NCI-H146 (cell line): ENCODE measurements around the gene MCF2L.

Source experiments
- DNase-seq: peaks from one replicate; lab custom pipeline; 2025; lab: John Stamatoyannopoulos, UW

Gene MCF2L

GRCh38 chr13:113125506-113126264, 156.7 kb downstream of the MCF2L start:
- no peak for DNase-seq

DNA sequence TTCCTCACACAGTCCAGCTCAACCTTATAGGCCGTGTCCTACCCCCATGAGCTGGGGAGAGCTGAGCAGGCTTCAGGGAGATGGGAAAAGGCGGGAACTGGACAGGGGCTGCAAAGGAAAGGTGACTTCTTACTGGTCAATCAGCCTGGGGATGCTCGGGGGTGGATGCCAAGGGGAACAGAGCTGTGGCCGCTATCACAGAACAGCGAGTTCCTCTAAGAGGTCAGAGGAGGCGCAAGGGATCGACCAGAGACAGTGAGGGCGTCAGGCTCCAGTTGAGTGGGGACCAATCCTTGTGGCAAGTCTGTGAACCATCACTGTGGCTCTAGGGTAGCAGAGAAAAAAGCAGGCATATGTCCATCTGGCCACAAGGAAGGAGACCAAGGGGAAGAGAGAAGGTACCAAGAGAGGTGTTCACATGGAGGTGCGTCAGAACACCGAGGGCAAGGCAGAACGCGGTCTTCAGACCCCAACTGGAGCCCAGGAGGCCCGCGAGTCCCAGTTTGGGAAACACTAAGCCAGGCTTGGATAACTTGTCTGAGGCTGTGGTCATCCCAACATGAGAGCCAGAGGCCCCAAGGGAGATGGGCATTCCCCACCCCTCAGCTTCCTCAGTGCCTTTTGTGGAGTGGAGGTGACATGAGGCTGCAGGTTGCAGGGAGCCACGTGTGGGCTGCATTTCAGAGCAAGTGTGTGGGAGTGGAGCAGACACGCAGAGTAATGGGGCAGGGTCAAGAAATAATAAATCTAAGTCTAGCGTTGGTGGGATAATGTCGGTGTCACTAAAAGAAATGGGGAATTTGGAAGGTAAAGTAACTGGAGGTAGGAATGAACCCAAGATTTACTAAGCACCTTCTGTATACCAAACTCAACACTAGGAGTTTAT, 157.5 kb downstream of the MCF2L start:
- DNase-seq = no peak

DNA sequence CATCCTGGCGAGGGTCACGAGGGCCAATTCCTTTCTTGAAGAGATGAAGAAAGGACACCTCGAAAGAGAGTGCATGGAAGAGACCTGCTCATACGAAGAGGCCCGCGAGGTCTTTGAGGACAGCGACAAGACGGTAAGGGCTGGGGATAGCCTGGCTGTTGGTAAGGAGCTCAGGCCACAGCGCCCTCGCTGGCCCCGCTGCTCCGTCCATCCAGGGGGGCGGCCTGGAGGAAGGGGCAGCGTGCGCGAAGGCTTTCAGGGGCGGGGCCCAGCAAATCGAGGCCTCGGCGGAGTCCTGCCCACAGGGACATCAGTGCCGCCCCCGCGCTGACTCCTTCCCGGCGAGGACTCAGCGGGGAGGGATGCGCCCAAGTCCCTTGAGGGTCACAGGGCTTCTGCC, 160.5 kb downstream of the MCF2L start:
- DNase-seq = no peak

GRCh38 chr13:113129921-113130750, 161.1 kb downstream of the MCF2L start:
- DNase-seq = no peak

GRCh38 chr13:113135281-113135760, 166.3 kb downstream of the MCF2L start:
- DNase-seq = no peak

DNA sequence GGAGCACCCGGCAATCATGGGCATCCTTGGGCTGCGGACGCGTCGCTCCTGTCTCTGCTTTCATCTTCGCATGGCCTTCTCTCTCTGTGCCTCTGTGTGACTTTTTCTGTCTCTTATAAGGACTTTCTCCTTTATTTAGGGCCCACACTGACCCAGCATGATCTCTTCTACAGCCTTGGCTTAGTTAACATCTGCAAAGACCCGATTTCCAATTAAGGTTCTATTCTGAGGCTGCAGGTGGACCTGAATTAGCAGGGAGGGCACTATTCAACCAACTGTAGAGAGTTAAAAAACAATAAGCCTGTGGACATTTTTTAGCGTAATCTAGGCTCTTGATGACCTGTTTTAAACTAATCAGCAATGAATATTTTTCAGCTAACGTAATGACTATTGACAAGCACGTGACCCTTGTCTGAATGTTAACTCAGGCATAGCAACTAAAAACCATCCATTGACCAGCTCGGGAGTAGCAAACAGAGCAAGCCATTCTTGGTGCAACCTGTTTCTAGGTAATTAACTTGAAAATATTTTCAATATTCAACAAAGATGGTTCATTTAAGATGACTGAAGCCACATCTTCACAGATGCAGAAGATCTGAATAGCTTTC, 168.8 kb downstream of the MCF2L start:
- no peak for DNase-seq

GRCh38 chr13:113138792-113139551, 170.0 kb downstream of the MCF2L start:
- DNase-seq = peak; percentile 64

GRCh38 chr13:113139577-113139976, 170.6 kb downstream of the MCF2L start:
- DNase-seq = peak; percentile 27

DNA sequence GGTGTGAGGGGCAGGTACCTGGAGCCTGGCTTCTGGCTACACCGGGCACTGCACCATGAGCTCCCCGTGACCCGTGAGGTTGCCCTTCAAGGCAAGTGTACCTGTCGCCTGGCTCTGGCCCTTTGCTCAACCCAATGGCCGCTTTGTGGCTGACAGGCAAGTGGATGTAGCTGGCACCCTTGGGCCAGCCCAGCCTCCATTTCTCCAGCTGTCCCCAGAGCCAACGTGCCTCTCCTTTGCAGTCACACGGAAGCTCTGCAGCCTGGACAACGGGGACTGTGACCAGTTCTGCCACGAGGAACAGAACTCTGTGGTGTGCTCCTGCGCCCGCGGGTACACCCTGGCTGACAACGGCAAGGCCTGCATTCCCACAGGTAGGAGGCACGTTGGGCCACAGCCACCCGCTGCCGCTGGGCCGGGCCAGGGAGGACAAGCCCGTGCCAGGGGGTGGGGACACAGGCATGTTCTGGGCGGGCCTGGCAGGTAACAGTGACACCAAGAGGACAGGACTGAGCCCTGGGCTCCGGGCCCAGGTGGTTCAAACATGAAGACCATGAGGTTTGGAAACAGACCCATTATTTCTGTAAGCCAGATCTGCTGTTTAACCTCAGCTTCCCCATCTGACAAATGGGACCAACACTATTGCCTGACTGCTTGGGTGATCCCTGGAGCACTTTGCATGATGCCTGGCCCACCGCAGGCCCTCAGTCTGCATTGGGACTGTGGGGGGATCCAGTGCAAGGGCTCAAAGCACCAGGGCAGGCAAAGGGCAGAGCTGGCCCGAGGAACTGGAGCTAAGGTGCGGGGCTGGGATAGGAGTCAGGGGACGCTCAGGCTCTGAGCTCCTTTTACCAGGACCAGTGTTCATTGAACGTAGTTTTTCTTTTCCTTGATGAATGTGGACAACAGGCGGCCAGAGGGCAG, 171.9 kb downstream of the MCF2L start:
- DNase-seq = no peak

GRCh38 chr13:113141601-113141970, 172.6 kb downstream of the MCF2L start:
- no peak for DNase-seq

DNA sequence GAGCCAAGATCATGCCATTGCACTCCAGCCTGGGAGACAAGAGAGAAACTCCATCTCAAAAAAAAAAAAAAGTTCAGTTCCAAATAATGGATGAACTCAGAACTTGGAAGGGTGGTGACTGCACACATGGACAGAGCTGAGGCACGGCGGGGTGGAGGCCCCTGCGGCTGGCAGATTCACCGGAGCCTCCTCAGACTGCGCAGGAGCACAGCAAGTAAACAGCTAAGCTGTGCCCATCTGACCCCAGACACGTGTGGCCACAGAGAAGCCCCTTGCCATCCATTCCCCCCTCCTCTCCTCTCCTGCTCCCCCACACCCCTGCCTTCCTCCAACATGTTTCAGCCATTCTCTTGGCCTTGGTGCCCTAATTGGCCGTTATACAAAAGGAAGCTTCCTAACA, 173.9 kb downstream of the MCF2L start:
- no peak for DNase-seq

GRCh38 chr13:113143466-113144254, 174.6 kb downstream of the MCF2L start:
- DNase-seq = no peak

- no peak for DNase-seq
These were observed 175.2 kb downstream of the MCF2L start for GRCh38 chr13:113144255-113144629.

- DNase-seq = no peak
These were observed 176.5 kb downstream of the MCF2L start for GRCh38 chr13:113145496-113145895.

DNA sequence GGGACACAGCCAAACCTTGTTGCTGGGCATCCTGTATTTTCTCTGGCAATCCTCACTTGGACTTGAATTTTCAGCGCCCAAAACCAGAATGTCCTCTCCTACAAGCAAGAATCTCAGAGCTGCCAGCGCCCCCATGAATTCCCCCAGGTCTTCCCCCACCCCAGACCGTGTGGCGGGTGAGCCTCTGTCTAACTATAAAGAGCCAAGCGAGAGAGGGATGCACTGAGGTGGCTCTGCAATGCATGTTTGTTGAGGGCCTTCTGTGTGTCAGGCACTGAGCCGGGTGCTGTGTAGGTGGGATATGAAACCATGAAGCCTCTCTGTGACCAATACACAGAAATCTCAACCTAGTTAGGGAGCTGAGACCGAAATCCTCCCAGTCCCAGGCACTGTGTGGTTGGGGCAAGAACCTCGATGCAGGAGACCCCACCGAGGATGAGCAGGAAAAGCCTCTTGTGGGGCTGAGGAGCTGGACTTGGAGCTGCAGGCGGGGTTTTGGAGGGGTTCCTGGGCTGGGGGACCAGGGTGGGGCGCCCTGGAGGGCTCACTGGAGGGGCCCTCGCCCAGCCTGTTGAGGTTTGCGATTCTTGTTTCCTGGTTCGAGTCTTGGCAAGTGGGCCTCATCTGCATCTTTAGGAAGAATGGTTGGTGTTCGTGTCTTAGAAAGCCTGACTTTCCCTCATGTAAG, 177.0 kb downstream of the MCF2L start:
- no peak for DNase-seq

- DNase-seq = no peak
These were observed 177.7 kb downstream of the MCF2L start for GRCh38 chr13:113146750-113147149.

GRCh38 chr13:113147206-113147605, 178.2 kb downstream of the MCF2L start:
- DNase-seq = no peak

DNA sequence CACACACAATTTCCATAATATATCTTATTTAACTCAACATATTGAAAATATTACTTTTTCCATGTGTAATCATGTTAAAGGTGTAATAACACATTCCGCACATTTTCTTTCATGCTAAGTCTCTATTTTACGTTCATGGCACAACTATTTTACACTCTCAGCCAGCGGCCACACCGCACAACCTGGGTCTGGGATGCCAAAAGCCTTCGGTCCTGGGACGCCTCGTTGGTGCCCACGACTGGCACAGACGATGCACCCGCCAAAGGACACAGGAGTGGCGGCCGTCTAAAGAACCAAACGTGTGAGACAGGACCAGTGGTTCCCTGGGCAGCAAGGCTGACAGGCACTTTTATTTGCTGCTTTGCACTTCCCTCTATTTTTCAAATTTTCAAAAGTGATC, 179.4 kb downstream of the MCF2L start:
- DNase-seq = no peak
